Neuronal stem cell (in vitro differentiated cells): Measurements from ENCODE around the gene SPDYC.
A peak's percentile ranks its signal among the peaks of the same experiment; 100 is the strongest.

Experiments used
- DNase-seq: peaks from one replicate; pipeline ENCODE4 v3.0.0-alpha.2; 2013; ENCODE audit warnings: low spot score
- H2AFZ ChIP-seq: one replicate; pipeline ENCODE4 v1.6.1; 2013; ENCODE audit warnings: mild to moderate bottlenecking, low read length, inconsistent platforms
- H2AK5ac ChIP-seq: 2 replicates; pipeline ENCODE4 v1.6.1; 2013; ENCODE audit warnings: low read depth, mild to moderate bottlenecking, inconsistent platforms, low read length, moderate library complexity, mixed read lengths
- H2BK120ac ChIP-seq: 2 replicates; pipeline ENCODE4 v1.6.1; 2013; ENCODE audit warnings: low read depth, mild to moderate bottlenecking, inconsistent platforms, low read length, moderate library complexity, mixed read lengths
- H2BK12ac ChIP-seq: one replicate; pipeline ENCODE4 v1.6.1; 2013; ENCODE audit warnings: low read length, inconsistent platforms
- H2BK15ac ChIP-seq: 2 replicates; pipeline ENCODE4 v1.6.1; 2013; ENCODE audit warnings: mild to moderate bottlenecking, low read length, inconsistent platforms, mixed read lengths
- H2BK5ac ChIP-seq: one replicate; pipeline ENCODE4 v1.6.1; 2013; ENCODE audit warnings: inconsistent platforms, mild to moderate bottlenecking, low read length, moderate library complexity
- H3K14ac ChIP-seq: one replicate; pipeline ENCODE4 v1.6.1; 2013; ENCODE audit warnings: low read length, inconsistent platforms
- H3K18ac ChIP-seq: 2 replicates; pipeline ENCODE4 v1.6.1; 2013; ENCODE audit warnings: low read length, inconsistent platforms
- H3K23ac ChIP-seq: 2 replicates; pipeline ENCODE4 v1.6.1; 2013; ENCODE audit warnings: low read depth, mild to moderate bottlenecking, mixed read lengths, low read length, inconsistent platforms; ENCODE audit not compliant: poor library complexity
- H3K27ac ChIP-seq: replicated peaks from 3 replicates; pipeline ENCODE4 v1.5.1; 2013; ENCODE audit warnings: low read length, inconsistent platforms
- H3K27me3 ChIP-seq, 3 experiments: 2 replicates each; pipeline ENCODE4 v1.6.1; 2013; ENCODE audit warnings: low read length in 3 of 3, mild to moderate bottlenecking in 2 of 3, inconsistent platforms in 1 of 3, low read depth in 1 of 3, mixed read lengths in 1 of 3, moderate library complexity in 1 of 3; ENCODE audit not compliant: control insufficient read depth in 3 of 3, insufficient read depth in 3 of 3
- H3K36me3 ChIP-seq, 2 donors: replicated peaks in 1 of 2; 2 replicates each; pipeline ENCODE4 v1.6.1; 2013; ENCODE audit warnings: low read length in 2 of 2; ENCODE audit not compliant: control insufficient read depth in 2 of 2, insufficient read depth in 2 of 2
- H3K4ac ChIP-seq: 2 replicates; pipeline ENCODE4 v1.6.1; 2013; ENCODE audit warnings: inconsistent platforms, mild to moderate bottlenecking, low read length, moderate library complexity
- H3K4me1 ChIP-seq, 2 donors: 1 replicate in 1 of 2; 2 replicates in 1 of 2; pipeline ENCODE4 v1.6.1; 2013; ENCODE audit warnings: low read length in 2 of 2, low read depth in 1 of 2; ENCODE audit not compliant: control insufficient read depth in 2 of 2, insufficient read depth in 1 of 2
- H3K4me2 ChIP-seq: one replicate; pipeline ENCODE4 v1.6.1; 2013; ENCODE audit warnings: mild to moderate bottlenecking, low read length, inconsistent platforms; ENCODE audit not compliant: insufficient read depth, poor library complexity, severe bottlenecking
- H3K4me3 ChIP-seq, 2 donors: 2 replicates each; pipeline ENCODE4 v1.5.1; 2013; ENCODE audit warnings: low read length in 2 of 2, mild to moderate bottlenecking in 2 of 2, inconsistent platforms in 1 of 2, moderate library complexity in 1 of 2
- H3K79me1 ChIP-seq: one replicate; pipeline ENCODE4 v1.6.1; 2013; ENCODE audit warnings: low read depth, mild to moderate bottlenecking, inconsistent platforms, low read length, moderate library complexity
- H3K9ac ChIP-seq: one replicate; pipeline ENCODE4 v1.6.1; 2013; ENCODE audit warnings: mild to moderate bottlenecking, low read depth, low read length, inconsistent platforms; ENCODE audit not compliant: poor library complexity
- H3K9me3 ChIP-seq, 2 donors: replicated peaks in 1 of 2; 2 replicates each; pipeline versions ENCODE3 to v1.6.1; 2013; ENCODE audit warnings: low read length in 2 of 2, mild to moderate bottlenecking in 2 of 2, inconsistent platforms in 1 of 2, low read depth in 1 of 2, mixed read lengths in 1 of 2, moderate library complexity in 1 of 2; ENCODE audit not compliant: control insufficient read depth in 2 of 2, insufficient read depth in 1 of 2
- H4K8ac ChIP-seq: one replicate; pipeline ENCODE4 v1.6.1; 2013; ENCODE audit warnings: low read depth, mild to moderate bottlenecking, inconsistent platforms, low read length, moderate library complexity
- H4K91ac ChIP-seq: one replicate; pipeline ENCODE4 v1.6.1; 2013; ENCODE audit warnings: low read length, low read depth, mild to moderate bottlenecking, inconsistent platforms; ENCODE audit not compliant: poor library complexity
- WGBS, 2 donors: extraction: QIAGEN DNeasy Blood & Tissue Kit; methylation state at CpG; one replicate each; pipeline ENCODE4 v1.1.7; 2013; ENCODE audit warnings: missing lambda C conversion rate in 2 of 2, mixed read lengths in 1 of 2; ENCODE audit not compliant: insufficient read length in 2 of 2, insufficient replicate concordance in 1 of 2; ENCODE audit errors: extremely low coverage in 2 of 2; 5-methylcytosine and 5-hydroxymethylcytosine counted together

SPDYC gene

DNA sequence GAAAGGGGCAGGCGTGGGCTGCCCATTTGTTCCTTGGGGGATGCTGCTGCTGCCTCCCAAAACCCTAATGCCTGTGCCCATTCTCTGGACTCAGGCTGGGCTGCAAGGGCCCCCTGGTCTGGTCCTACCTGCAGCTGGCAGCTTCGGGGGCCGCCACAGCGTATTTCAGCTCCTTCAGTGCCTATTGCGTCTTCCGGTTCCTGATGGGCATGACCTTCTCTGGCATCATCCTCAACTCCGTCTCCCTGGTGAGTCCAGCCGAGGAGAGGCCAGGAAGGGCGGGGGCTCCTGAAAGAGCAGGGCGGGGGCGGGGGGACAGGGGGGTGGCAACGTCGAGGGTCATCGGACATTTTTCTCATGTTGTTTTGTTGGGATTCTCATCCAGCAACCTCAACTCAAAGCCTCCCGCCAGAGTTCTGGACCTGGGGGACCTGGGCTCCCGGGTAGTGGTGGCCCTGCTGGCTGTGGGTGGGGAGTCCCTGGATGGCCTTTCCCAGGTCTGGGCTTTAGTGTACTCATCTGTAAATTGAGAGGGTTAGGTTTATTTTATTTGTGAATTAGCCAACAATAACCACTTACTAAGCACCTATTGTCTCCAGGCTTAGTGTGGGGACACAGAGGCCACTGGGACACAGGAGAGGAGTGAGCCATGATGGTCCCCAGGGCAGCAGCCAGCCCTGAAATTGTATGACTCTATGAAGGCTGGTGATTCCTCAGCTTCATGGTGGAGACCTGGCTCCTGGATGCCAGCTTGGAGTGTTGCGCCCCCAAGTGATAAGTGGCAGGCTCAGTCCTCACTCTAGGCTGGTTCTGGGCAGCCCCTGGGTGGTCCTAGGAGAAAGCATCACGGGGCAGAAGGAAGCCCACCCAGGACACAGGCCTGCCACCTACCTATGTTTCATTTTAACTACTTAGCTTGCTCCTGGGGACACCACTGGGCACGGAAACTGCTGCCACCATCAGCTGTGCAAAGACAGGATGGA is 47.7 kb downstream of the SPDYC start:
- Histone ChIP-seq H3K14ac (peak overlapping the region; percentile 1), H3K23ac (no peak overlapping the region), H2BK15ac (no peak overlapping the region), H3K9ac (no peak overlapping the region), H2AFZ (no peak overlapping the region), H2BK5ac (no peak overlapping the region), H3K4me2 (no peak overlapping the region), H3K4ac (no peak overlapping the region), H2BK120ac (no peak overlapping the region), H4K8ac (no peak overlapping the region), H3K27me3 (peaks cover 0 to 4% (median 0%) of the 10 kb centered on the region in 3 experiments), H3K18ac (no peak overlapping the region), H3K27ac (no peak overlapping the region), H3K4me1 (peaks cover 3 to 7% of the 10 kb centered on the region in 2 donors), H2AK5ac (peak overlapping the region; percentile 13), H3K36me3 (no peaks in the 10 kb centered on the region), H3K4me3 (no peak overlapping the region), H3K79me1 (no peaks in the 10 kb centered on the region), H3K9me3 (no peaks in the 10 kb centered on the region), H2BK12ac (no peak overlapping the region), H4K91ac (no peak overlapping the region)
- no peak for DNase-seq
- no CpG with 5 or more reads among the region's 19 CpGs for WGBS, 2 donors

DNA sequence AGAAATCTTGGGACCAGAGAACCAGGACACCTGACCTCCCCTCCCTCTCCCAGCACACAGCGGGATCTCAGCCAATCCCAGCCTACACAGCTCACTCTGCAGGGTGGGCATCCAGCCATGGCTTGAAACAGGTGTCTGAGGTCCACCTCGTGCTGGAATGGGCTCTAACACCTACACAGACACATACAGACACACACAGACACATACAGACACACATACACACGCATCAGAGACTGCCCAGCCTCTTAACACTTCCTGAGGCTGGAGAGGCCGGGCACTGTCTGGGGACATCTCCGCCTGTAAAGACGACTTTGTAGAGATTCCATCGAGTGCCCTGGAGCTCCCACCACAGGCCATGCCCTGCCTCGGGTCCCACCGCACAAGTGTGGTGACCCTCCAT is 48.4 kb downstream of the SPDYC start:
- no peak for DNase-seq
- no CpG with 5 or more reads among the region's 9 CpGs for WGBS, 2 donors
- Histone ChIP-seq H3K27me3 (peaks cover 0 to 4% (median 0%) of the 10 kb centered on the region in 3 experiments), H3K23ac (no peak overlapping the region), H3K79me1 (no peaks in the 10 kb centered on the region), H3K4me2 (no peak overlapping the region), H3K9me3 (no peaks in the 10 kb centered on the region), H3K9ac (no peak overlapping the region), H3K4ac (no peak overlapping the region), H2AFZ (no peak overlapping the region), H3K18ac (no peak overlapping the region), H2BK120ac (no peak overlapping the region), H2BK5ac (no peak overlapping the region), H2AK5ac (peak overlapping the region; percentile 3), H4K91ac (no peak overlapping the region), H2BK15ac (no peak overlapping the region), H3K27ac (no peak overlapping the region), H3K14ac (no peak overlapping the region), H2BK12ac (no peak overlapping the region), H3K36me3 (no peaks in the 10 kb centered on the region), H3K4me1 (peaks cover under 1 to 3% of the 10 kb centered on the region in 2 donors), H4K8ac (no peak overlapping the region), H3K4me3 (no peak overlapping the region)

DNA sequence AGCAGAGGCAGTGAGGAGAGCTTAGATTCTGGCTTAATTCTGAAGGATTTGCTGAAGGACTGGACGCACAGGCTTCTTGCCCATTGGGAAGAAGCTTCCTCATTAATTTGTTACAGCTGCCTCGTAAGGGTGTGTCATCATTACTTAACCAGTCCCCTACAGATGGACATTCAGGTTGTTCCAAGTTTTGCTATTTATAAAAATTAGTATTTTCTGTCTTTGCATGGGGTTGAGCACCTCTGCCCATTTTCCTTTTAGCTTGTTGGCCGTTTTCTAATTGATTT is 49.8 kb downstream of the SPDYC start:
- Histone ChIP-seq H3K27me3 (peaks cover 0 to 4% (median 0%) of the 10 kb centered on the region in 3 experiments), H3K9me3 (no peaks in the 10 kb centered on the region), H2BK120ac (no peak overlapping the region), H3K4ac (no peak overlapping the region), H3K23ac (no peak overlapping the region), H3K18ac (no peak overlapping the region), H4K8ac (no peak overlapping the region), H2AK5ac (no peak overlapping the region), H2AFZ (peak overlapping the region; percentile 8), H2BK5ac (no peak overlapping the region), H4K91ac (no peak overlapping the region), H2BK15ac (no peak overlapping the region), H3K4me3 (no peak overlapping the region), H3K9ac (no peak overlapping the region), H3K14ac (no peak overlapping the region), H3K79me1 (no peaks in the 10 kb centered on the region), H3K4me2 (no peak overlapping the region), H2BK12ac (no peak overlapping the region), H3K27ac (no peak overlapping the region), H3K36me3 (no peaks in the 10 kb centered on the region), H3K4me1 (peaks cover under 1 to 2% of the 10 kb centered on the region in 2 donors)
- WGBS, 2 donors = no CpG with 5 or more reads among the region's 3 CpGs
- DNase-seq = no peak

GRCh38 chr11:65221026-65221425 is 51.0 kb downstream of the SPDYC start:
- Histone ChIP-seq H3K36me3 (no peaks in the 10 kb centered on the region), H3K14ac (no peak overlapping the region), H2AFZ (no peak overlapping the region), H3K27me3 (peaks cover 0 to 4% (median under 1%) of the 10 kb centered on the region in 3 experiments), H3K4me1 (peaks cover 5 to 6% of the 10 kb centered on the region in 2 donors), H3K4me3 (no peak overlapping the region), H3K18ac (no peak overlapping the region), H3K4ac (no peak overlapping the region), H3K9me3 (no peaks in the 10 kb centered on the region), H3K9ac (no peak overlapping the region), H2BK5ac (no peak overlapping the region), H4K8ac (no peak overlapping the region), H4K91ac (no peak overlapping the region), H3K4me2 (no peak overlapping the region), H3K23ac (no peak overlapping the region), H3K79me1 (no peaks in the 10 kb centered on the region), H2BK120ac (no peak overlapping the region), H2BK15ac (no peak overlapping the region), H3K27ac (no peak overlapping the region), H2AK5ac (peak overlapping the region; percentile 5), H2BK12ac (no peak overlapping the region)
- WGBS, 2 donors = no CpG with 5 or more reads among the region's 10 CpGs
- DNase-seq = no peak
